Embryonic facial prominence (tissue), 1 donor: ENCODE data around the gene RIPOR2.
"Not testable (repeated sequence)": the region's sequence is repeated elsewhere in the genome, so short reads cannot be mapped to it uniquely, and the experiment has no call there.

ENCODE experiments used
- DNase-seq: peaks from one replicate; pipeline ENCODE4 v3.0.0-alpha.2; 2016; ENCODE audit errors: extremely low spot score

The RIPOR2 gene

DNA sequence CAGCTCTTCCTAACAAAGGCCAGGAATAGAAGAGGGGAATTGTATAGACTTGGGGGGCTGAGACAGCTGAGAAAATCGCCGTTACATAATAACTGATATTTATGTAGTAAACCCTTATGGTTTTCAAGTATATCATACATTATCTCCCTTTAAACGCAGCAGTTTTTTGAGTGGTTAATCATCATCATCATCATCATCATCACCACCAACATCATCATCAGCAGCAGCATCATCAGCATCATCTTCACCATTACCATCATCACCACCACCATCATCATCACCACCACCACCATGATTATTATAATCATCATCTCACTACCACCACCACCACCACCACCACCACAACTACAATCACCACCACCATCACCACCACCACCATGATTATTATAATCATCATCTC, 9.1 kb downstream of the RIPOR2 start:
- not testable (repeated sequence) for DNase-seq

DNA sequence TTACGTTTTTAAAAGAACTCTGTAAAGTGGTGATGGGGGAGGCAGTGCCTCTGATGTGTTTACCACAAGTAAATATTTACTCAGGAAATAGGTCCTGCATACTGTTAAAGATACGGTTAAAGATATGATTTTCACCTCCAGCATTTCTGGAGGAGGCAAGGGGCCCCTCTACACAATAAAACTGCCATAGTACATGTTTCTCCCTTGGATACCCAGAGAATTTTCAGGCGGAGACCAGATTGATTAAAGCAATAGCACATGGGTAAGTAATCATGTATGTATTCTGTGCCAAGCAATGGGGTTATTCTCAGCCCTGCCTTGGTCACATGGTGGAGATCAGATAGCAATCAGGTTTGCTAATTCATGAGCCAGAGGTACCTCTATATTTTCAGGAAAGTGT, 9.6 kb downstream of the RIPOR2 start:
- DNase-seq = no peak

DNA sequence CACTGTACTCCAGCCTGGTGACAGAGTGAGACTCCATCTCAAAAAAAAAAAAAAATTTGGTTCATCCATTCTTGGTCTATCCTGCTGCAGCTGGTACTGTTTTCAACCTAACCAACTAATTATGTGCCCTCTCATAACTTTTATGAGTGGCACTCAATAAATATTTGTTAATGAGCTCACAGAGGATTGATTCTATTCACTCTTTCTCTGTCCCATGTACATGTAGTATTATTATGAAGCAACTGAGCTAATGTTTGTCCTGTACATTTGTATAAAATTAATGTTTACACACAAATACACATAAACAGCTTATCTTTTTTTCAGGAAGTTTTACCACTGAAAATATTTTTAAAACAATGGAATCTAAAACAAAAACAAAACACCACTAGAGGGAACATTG, 10.1 kb downstream of the RIPOR2 start:
- no peak for DNase-seq

DNA sequence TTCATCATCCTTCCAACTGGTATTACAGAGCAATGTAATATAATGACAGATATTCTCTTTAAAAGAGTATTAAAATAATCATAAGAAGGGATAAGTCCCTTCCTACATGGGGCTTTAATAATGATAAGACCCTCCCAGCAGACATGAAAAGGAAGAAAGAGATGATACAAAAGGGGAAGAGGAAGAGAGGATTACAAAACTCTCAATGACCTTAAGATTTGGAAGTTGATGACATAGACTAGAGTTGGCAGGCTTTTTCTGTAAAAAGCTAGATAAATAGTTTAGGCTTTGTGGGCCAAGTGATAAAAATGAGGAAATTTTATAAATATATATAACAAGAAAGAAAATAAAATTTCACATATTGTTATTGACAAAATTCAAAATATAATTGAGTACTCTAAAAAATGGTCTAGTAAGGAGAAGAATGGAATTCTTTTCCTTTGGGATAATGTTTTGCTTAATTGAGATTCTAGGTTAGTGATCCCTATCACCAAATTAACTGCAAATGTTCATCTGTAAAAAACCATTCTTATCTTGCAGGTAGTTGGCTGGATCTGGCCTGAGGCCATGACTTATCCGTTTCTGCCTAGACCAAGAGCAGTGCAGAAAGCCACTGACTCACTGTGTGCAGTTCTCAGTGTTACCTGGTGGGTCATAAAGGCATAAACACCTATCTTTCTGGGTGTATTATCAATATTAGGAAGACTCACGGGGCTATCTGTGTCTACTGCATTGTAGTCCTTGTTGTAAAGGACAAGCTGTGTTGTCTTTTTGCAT, 11.0 kb downstream of the RIPOR2 start:
- DNase-seq = no peak

DNA sequence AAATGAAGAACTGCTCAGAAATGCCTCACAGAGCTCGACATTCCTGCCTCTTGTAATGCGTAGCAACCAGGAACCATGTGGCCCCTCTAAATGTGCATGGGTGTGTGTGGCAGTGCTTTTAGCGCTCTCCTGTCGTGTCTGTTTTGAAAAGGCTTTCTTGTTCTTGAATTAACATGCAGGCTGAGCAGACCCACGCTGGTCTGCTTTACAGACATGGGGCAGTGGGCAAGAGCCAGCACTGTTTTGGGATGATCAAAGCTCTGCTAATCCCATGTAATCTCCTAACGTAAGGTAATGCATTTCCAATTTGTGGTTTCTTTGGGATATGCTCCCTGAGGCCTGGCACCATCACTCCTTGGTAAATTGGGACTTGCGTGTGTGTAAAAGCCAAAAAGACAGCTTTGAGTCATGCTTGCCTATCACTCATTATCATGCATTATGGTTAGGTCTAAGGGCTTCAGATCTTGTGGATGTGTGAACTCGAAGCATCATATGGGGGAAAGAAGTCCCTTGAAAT, 11.8 kb downstream of the RIPOR2 start:
- DNase-seq = no peak

DNA sequence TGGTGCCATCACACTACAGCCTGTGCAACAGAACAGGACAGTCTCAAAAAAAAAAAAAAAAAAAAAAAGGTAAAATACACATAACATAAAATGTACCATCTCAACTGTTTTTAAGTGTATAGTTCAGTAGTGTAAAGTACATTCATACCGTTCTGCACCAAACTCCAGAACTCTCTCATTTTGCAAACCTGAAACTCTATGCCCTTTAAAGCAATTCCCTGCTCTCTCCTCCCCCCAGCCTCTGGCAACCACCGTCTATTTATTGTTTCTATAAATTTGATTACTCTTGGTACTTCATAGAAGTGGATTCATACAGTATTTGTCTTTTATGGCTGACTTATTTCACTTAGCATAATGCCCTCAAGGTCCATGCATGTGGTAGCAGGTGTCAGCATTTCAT, 12.9 kb downstream of the RIPOR2 start:
- no peak for DNase-seq

DNA sequence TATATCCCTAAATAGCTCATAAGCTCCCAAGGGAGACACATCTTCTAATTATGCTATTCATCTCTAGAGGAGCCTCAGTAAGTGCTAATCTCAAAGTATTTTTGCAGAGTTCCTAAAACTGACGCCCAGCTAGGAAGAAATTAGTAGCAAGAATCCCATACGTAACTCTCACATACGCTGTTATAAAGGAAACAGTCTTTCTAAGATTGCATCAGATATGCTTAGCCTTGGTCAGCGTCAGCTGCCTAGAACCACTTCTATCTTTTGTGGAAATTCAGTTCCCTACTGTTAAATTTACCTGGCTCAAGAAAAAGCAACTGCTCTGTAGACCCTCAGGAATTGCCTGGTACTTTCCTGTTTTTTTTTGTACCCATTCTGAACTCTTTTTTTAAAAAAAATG, 13.6 kb downstream of the RIPOR2 start:
- no peak for DNase-seq

DNA sequence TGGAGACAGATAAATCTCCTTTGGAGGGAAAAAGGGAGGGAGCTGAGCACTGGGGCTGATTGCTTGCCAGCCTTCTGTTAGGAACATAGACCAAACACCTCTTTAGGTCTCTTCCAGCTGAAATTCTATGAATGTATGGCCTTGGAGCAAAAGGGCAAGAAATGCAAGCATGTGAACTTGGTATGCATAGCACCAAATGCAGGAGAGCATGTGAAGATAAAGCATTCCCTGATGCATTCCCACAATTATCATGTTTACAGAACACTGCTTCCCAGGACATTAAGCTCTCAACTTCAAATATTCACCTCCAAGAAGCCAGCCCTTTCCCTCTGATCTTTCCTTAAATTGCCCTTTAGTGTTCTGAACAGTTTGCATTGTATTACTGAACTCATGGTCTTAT, 15.6 kb downstream of the RIPOR2 start:
- no peak for DNase-seq

DNA sequence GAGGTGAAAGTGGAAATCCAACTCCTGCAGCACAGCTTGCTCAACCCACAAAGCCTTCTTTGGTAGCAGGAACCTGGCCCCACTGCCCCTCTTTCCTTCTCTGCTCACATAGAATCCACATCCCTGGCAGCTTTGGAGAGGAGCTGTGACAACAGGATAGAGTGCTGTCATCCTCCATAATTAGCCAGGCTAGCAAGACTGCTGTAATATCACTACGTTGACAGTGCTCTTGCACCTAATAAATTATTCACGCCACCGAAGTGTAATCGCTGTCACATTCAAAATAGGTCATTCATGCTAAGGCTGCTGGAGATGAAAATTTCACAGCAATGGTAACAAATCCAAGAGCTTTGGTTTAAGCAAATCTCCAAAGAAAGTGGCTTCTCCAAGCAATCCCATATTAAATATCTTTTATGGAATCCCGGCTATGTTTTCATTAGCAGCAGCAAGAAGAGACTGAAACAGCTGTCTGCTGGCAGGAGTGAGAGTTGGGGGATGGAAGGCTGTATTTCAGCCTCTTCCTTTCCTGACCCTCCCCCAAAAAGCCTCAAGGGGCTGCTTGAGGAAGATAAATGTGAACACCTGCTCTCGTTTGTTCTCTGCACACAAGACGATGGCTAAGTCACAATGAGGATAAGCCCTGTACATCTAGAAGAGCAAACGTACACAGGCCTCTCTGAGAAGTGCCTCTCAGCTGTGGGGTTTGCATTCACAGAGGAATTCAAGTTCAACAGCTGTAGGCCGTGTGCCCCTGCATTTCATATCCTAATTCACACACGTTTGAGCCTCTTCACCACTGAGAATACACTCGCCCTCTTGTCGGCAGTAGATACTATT, 16.5 kb downstream of the RIPOR2 start:
- no peak for DNase-seq

DNA sequence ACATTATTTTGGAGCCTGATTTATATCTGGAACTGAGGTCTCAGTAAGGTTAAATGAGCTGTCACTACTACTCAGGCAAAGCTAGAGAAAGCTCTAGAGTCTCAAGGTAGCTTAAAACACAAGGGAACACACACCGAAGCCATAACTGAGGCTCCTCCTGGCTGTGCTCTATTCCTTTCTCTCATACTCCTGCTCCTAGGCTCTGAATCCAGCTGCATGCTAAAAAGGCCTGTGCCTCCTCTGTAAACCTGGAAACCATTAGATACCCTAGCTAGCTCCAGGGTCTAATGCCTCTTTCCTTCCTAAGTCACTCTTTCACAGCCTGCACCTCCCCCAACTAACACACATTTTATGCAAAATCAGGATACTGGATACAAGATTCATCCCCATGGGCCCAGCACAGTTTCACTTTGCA, 17.1 kb downstream of the RIPOR2 start:
- no peak for DNase-seq

DNA sequence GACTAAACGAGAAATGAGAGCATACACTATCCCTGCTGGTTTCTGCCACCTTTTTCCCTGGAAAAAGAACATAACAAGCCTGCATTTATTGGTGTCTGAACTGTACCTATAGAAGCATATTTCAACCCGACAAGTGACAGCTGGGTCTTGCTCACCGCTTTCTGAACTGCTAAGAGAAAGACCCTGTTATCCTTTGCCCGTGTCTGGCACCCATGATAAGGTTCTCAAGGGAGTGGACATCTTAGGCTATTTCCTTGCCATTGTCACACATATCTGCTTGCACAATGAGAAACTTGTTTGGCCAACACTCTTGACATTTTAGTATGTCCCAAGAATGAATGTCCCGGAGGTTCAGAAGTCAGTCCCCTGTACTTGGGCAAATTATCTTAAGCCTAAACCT, 19.3 kb downstream of the RIPOR2 start:
- no peak for DNase-seq

DNA sequence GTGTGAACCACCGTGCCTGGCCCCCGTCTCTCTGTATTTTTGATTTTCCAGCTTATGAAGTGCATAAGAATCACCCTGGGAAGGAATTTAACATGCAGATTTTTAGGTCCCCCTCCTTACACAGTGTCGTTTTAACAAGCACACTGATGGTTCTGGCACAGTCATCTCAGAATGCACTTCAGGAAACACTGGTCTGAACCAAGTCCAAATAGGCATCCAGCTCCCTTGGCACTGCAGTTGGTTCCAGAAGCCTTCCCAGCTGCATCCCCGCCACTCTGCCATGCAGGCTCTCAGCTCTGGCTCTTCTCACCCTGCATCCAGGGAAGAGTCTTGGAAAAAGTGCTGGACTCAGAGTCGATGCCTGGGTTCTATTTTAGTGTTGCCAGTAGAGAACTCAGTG, 20.1 kb downstream of the RIPOR2 start:
- DNase-seq = no peak

DNA sequence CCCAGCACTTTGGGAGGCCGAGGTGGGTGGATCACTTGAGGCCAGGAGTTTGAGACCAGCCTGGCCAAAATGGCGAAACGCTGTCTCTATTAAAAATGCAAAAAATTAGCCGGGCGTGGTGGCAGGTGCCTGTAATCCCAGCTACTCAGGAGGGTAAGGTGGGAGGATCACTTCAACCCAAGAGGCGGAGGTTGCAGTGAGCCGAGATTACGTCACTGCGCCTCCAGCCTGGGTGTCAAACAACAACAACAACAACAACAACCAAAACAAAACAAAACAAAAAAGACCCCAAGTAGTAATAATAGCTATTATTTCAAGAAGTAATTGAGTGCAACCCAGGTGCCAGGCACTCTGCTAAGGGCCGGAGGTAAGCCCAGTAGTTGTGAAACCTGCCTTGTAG, 21.7 kb downstream of the RIPOR2 start:
- not testable (repeated sequence) for DNase-seq

DNA sequence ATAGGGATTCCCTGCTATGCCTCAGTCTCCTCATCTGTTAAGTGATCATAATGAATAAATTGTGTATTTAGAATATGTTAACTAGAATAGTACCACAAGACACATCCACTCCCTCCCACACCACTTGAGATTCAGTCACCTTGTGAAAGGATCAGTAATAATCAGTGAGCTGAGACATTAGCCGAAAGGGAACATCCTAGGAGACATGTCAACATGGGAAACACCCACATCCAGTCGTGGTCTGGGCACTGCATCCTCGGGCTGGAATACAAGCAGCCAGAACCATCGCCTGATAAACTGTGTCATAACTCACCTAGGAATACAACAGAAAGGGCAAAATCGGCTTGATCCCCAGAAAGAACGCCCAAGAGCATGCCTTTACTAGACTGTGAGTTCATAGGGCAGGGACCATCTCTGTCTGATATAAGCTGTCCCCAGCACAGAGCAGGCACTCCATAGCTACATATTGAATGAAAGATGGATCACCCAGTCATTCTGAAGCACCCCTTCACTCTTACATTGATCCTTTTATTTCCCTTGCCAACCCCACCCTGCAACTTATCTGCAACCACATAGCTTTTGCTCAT, 23.9 kb downstream of the RIPOR2 start:
- no peak for DNase-seq

DNA sequence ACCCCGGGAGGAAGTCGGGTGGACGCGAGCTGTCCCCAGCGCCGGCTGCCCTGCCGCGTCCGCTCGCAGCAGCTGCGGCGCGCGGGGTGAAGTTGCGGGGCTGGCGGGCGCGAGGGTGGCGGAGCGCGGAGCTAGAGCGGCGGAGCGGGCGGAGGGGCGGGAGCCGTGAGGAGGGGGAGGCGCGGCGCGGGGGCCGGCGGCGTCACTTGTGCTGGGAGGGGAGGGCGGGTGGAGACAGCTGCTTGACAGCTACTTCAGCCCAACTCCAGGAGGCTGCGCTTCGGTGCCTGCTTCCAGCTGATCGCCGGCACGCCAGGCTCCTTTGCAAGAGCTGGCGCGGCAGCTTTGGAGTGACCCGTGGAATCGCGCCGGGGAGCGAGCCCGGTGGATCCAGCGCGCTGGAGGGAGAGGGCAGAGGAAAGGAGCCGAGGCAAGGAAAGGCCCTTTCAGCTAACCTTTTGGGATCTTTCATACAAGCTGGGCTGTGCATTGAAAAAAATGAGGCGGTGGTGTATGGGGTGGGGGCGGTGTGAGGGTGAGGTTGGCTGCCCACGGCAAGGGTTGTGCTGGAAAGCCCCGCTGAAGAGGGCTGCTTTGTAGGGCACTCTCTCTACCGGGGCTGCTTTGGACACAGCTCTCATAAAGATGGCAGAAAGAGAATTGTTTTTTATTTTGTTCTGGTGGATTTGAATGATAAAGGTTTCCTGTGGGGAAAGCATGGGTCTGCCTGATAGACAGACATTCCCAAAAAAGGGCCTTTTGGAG, 24.6 kb downstream of the RIPOR2 start:
- peak; percentile 18 for DNase-seq

DNA sequence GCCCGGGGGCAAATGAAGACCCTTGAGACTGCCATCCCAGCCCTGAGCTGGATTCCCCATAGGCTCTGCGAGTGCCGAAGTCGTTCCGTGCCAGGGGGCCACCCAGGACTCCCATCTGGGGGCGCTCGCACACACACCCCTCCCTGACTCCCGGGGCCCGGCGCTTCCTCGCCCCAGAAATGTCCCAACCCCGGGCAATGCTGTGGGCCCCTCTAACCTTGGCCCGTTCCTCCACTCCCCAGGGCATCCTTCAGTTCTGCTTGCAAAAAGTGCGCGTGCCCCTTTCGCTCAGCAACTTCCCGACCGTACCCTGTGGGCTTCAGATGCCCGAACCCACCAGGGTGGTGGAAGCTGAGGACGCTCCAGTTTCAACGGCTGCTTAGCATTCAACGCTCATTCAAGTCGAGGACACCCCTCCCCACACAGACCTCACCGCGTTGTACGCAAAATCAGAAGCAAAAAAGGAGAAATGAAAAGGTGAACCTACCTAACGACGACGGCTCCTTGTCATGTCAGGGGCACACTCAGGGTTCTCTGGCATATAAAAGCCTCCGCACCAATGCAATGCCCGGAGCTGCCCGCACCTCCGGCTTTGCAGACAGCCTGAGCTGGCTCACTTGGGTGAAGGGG, 25.3 kb downstream of the RIPOR2 start:
- no peak for DNase-seq

DNA sequence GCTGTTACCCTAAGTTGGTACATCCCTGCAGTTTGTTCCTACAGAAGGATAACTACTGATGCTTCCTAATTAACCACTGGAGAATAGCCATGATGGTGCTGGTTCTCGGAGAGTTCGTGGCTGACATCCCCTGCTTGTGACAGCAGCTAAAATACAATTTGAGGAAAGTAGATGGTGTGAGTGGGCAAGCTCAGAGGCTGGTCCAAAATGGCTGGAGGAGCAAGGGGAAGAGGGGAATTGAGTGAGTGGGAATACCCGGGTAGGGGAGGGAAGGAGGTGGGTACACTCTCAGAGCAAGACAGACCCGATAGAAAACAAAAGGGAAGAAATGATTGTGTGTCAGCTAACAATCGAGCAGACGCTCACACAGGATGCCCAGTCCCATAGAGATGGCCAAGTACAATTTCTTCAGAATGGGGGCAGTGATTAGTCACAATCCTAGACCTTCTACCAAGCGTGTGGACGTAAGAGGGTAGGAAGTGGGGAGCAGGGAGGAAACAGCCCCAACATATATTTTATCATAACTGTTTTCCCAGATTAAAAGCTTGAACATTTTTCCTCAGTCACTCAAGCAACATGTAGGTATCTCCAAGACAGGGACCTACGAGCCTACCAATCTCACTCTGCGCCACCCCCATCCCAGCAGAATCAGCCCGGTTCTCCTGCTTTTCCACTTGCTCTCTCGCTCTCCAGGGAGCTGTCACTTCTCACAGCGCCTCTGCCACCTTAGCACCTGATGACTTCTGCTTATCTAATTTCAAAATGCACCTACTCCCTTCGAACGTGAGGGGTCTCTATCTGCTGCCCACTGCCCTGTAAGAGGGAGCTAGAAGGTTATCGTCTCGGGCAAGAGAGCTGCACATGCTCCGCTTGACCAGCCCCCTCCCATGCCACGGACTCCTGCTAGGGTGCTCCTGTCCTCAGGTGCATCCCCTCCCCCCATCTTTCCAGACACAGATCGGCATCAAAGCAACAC, 26.2 kb downstream of the RIPOR2 start:
- DNase-seq = no peak

DNA sequence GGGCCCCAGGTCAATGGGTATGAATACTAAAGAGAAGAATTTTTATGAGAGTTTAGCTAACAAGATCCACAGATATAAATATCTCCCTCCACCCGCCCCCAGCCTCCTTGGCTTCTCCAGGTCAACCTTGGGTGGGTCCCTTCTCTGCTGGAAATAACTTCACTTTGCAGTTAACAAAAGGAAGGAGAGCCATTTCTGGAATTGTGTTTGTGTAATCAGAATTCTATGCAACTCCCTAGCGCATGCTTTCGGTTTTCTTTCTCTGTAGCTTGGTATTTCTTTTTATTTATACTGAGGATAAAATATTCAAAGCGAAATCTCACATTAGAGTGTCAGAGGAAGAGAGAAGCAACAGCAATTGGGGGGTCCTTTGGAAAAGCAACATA, 27.1 kb downstream of the RIPOR2 start:
- DNase-seq = no peak

DNA sequence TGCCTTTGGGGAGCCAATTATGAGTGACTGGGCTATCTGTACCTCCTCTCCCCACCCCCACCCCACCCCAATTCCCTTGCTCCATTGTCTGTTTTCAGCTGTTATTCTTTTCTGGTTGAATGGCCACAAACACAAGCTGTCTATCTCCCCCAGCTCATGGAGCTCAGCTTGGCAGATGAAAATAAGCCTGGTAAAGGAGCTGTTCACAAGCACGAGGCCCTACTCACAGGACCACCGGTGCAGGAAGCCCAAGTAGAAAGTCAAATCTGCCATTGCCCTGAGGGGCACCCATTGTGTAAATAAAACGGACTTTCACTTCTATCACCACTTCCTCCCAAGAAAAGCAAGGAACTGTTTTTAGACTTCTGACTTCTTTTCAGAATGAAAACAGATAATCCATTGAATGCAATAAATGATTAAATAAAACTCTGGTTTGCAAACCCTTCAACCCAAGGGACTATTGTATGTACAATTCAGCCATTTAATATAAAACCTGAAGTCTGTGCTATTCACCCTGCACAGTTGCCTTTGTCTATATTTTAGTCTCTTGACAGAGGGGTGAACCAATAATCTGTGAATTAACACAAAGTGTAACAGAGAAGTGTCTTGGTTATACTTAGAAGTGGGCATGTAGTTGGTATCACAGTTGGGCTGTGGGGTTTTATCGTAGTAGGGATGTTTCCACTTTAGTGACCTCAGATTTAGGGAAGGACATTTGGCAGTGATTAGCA, 27.7 kb downstream of the RIPOR2 start:
- no peak for DNase-seq

DNA sequence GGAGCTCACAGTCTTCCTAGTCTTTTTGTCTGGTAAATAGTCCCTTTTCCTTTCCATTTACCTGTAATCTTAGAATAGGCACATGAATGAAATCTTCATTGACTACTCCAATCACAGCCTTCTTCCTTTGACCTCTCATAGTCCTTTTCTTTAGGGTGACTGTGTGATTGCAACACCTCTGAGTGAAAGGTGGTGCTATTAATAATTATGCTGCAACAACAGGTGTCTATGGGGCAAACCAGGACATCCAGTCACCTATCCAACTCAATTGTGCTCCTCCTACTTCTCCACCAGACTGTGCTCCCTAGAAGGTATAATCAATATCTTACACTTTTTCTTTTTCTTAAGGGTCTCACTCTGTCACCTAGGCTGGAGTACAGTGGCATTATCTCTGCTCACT, 29.4 kb downstream of the RIPOR2 start:
- no peak for DNase-seq
